ENCODE measurements around the gene PCDHB8.
"Not testable (repeated sequence)": the region's sequence is repeated elsewhere in the genome, so short reads cannot be mapped to it uniquely, and the experiment has no call there.

The PCDHB8 gene

DNA sequence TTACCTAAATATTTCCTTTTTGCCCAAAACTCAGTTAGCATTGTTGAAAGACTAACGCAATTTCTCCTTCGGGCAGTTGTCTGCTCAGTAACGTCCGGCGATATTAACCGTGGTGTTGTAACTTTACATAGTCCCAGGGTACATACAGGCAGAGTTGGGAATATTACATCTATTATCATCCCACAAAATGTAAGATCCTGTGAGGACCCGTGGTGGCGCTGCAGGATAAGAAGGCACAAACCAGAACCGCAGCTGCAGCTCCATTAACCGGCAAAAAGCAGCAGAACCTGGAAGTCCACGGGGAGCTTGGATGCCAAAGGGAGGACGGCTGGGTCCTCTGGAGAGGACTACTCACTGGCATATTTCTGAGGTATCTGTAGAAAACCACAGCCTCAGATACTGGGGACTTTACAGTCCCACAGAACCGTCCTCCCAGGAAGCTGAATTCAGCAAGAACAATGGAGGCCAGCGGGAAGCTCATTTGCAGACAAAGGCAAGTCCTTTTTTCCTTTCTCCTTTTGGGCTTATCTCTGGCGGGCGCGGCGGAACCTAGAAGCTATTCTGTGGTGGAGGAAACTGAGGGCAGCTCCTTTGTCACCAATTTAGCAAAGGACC lies at the start of gene PCDHB8:
PCDHB8 (plus strand) TSS at position 214 of the 615 bp plus-strand sequence; CDS start at position 459, 245 bp downstream.
- DNase-seq (ENCODE audit: low spot score) = not testable (repeated sequence)

GRCh38 chr5:141135030-141135717 lies 42.4 kb upstream of the PCDHB8 start, which contains the start of gene PCDHB5:
Gene PCDHB5, plus strand, starts transcription at chr5:141135206. Its CDS starts 229 bp downstream, at chr5:141135435.
- no peak for DNase-seq (ENCODE audit: low spot score)

- DNase-seq (ENCODE audit: low spot score) = no peak
Measured at GRCh38 chr5:141135718-141136266, 41.8 kb upstream of the PCDHB8 start.

DNA sequence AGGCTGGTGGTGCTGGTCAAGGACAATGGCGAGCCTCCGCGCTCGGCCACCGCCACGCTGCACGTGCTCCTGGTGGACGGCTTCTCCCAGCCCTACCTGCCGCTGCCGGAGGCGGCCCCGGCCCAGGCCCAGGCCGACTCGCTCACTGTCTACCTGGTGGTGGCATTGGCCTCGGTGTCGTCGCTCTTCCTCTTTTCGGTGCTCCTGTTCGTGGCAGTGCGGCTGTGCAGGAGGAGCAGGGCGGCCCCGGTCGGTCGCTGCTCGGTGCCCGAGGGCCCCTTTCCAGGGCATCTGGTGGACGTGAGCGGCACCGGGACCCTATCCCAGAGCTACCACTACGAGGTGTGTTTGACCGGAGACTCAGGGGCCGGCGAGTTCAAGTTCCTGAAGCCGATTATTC lies 40.2 kb upstream of the PCDHB8 start:
- not testable (repeated sequence) for DNase-seq (ENCODE audit: low spot score)

GRCh38 chr5:141149812-141150211 lies 27.8 kb upstream of the PCDHB8 start, which contains the start of gene PCDHB6:
Gene PCDHB6, plus strand, starts transcription at chr5:141150057. Its CDS starts 201 bp downstream, at chr5:141150258.
- no peak for DNase-seq (ENCODE audit: low spot score)

DNA sequence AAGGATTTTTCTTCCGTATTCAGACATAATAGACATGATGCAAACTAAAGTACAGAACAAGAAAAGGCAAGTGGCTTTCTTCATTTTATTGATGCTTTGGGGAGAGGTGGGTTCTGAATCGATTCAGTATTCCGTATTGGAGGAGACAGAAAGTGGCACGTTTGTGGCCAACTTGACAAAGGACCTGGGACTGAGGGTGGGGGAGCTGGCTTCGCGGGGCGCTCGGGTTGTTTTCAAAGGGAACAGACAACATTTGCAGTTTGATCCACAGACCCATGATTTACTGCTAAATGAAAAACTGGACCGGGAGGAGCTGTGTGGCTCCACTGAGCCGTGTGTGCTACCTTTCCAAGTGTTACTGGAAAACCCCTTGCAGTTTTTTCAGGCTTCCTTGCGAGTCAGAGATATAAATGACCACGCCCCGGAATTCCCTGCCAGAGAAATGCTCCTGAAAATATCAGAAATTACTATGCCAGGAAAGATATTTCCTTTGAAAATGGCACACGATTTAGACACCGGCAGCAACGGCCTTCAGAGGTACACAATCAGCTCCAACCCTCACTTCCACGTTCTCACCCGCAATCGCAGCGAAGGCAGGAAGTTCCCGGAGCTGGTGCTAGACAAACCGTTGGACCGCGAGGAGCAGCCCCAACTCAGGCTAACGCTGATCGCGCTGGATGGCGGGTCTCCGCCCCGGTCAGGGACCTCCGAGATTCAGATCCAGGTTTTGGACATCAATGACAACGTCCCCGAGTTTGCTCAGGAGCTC lies 27.2 kb upstream of the PCDHB8 start:
- no peak for DNase-seq (ENCODE audit: low spot score)

GRCh38 chr5:141150993-141151325 lies 26.6 kb upstream of the PCDHB8 start:
- DNase-seq (ENCODE audit: low spot score) = no peak

- not testable (repeated sequence) for DNase-seq (ENCODE audit: low spot score)
Measured at GRCh38 chr5:141151632-141152031, 26.0 kb upstream of the PCDHB8 start.

DNA sequence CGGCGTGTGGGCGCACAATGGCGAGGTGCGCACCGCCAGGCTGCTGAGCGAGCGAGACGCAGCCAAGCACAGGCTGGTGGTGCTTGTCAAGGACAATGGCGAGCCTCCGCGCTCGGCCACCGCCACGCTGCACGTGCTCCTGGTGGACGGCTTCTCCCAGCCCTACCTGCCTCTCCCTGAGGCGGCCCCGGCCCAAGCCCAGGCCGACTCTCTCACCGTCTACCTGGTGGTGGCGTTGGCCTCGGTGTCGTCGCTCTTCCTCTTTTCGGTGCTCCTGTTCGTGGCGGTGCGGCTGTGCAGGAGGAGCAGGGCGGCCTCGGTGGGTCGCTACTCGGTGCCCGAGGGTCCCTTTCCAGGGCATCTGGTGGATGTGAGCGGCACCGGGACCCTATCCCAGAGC lies 25.5 kb upstream of the PCDHB8 start:
- not testable (repeated sequence) for DNase-seq (ENCODE audit: low spot score)

- no peak for DNase-seq (ENCODE audit: low spot score)
Measured at GRCh38 chr5:141155540-141156374, 21.8 kb upstream of the PCDHB8 start.

DNA sequence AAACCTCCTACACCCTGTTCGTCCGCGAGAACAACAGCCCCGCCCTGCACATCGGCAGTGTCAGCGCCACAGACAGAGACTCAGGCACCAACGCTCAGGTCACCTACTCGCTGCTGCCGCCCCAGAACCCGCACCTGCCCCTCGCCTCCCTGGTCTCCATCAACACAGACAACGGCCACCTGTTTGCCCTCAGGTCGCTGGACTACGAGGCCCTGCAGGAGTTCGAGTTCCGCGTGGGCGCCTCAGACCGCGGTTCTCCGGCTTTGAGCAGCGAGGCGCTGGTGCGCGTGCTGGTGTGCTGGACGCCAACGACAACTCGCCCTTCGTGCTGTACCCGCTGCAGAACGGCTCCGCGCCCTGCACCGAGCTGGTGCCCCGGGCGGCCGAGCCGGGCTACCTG lies 20.2 kb upstream of the PCDHB8 start:
- DNase-seq (ENCODE audit: low spot score) = not testable (repeated sequence)

- DNase-seq (ENCODE audit: low spot score) = not testable (repeated sequence)
Measured at GRCh38 chr5:141157901-141158300, 19.7 kb upstream of the PCDHB8 start.

DNA sequence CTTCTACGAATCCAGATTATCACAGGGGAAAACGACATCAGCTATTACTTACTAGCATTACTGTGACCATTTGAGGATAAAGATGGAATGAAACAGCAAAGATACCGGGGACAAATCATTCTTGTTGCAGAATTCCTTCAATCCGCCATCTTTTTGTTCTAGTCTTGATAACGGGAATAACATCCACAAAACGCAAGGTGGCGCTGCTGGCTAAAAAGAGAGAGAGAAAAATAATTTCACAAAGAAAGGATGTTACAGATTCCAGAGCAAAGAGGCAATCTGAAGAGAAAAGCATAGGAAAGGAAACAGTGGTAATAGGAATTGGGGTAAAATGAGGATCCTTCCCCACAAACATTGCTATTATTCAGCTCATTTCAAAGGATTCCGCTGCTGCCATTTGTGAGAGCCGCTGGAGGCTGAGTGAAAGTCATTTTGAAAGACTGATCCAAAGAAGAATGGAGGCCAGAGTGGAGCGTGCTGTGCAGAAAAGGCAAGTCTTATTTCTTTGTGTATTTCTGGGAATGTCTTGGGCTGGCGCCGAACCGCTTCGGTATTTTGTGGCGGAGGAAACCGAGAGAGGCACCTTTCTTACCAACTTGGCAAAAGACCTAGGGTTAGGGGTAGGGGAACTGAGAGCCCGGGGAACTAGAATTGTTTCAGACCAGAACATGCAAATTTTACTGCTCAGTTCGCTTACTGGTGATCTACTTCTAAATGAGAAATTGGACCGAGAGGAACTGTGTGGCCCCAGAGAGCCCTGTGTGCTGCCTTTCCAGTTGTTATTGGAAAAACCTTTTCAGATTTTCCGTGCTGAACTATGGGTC lies 5.0 kb upstream of the PCDHB8 start, which contains the start of gene PCDHB7:
PCDHB7 (plus strand) TSS at position 264 of the 824 bp plus-strand sequence; CDS start at position 456, 192 bp downstream.
- no peak for DNase-seq (ENCODE audit: low spot score)

- DNase-seq (ENCODE audit: low spot score) = not testable (repeated sequence)
Measured at GRCh38 chr5:141174291-141175104, 3.1 kb upstream of the PCDHB8 start.

- DNase-seq (ENCODE audit: low spot score) = no peak
Measured at GRCh38 chr5:141175933-141176332, 1.7 kb upstream of the PCDHB8 start.

DNA sequence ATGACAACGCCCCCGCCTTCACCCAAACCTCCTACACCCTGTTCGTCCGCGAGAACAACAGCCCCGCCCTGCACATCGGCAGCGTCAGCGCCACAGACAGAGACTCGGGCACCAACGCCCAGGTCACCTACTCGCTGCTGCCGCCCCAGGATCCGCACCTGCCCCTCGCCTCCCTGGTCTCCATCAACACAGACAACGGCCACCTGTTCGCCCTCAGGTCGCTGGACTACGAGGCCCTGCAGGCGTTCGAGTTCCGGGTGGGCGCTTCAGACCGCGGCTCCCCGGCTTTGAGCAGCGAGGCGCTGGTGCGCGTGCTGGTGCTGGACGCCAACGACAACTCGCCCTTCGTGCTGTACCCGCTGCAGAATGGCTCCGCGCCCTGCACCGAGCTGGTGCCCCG lies 1.8 kb downstream of the PCDHB8 start:
- not testable (repeated sequence) for DNase-seq (ENCODE audit: low spot score)

GRCh38 chr5:141179876-141180275 lies 2.3 kb downstream of the PCDHB8 start:
- DNase-seq (ENCODE audit: low spot score) = not testable (repeated sequence)

DNA sequence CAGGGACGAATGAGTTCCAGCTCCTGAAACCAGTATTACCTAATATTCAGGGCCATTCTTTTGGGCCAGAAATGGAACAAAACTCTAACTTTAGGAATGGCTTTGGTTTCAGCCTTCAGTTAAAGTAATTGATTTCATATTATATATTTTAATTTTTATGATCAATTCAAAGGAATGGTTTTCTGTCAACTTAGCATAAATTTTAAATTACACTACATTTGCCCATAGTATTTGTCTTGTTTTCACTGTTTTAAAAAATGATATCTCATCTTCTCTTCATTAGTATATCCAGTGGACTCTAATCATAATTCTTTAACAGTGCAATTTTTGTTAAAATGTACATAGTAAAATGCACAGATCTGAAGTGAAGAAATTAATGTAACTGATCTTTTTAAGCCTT lies 2.7 kb downstream of the PCDHB8 start:
- DNase-seq (ENCODE audit: low spot score) = no peak

GRCh38 chr5:141182248-141182647 lies 4.7 kb downstream of the PCDHB8 start, which contains the start of gene PCDHB16:
Gene PCDHB16, plus strand, starts transcription at chr5:141182387. Its CDS starts 173 bp downstream, at chr5:141182560.
- DNase-seq (ENCODE audit: low spot score) = no peak

Measured in left forelimb (tissue), 1 donor.